Fibroblast of pulmonary artery (primary cell): Measurements from ENCODE around the gene STK31.
"Not testable (repeated sequence)": the region's sequence is repeated elsewhere in the genome, so short reads cannot be mapped to it uniquely, and the experiment has no call there.

Experiments
- DNase-seq: peaks from one replicate; pipeline ENCODE4 v3.0.0-alpha.2; 2010; ENCODE audit warnings: low read depth
- H3K4me3 ChIP-seq: replicated peaks from 2 replicates; pipeline ENCODE4 v1.5.1; 2011; ENCODE audit warnings: low read depth, mild to moderate bottlenecking, control low read depth, low read length, moderate library complexity
- TF ChIP-seq, protein P1 (sequence below): IDR thresholded peaks from 2 replicates; pipeline ENCODE4 v1.5.1; 2011; ENCODE audit warnings: mild to moderate bottlenecking, control low read depth, low read length, inconsistent platforms; ENCODE audit errors: missing control alignments

STK31 gene

DNA sequence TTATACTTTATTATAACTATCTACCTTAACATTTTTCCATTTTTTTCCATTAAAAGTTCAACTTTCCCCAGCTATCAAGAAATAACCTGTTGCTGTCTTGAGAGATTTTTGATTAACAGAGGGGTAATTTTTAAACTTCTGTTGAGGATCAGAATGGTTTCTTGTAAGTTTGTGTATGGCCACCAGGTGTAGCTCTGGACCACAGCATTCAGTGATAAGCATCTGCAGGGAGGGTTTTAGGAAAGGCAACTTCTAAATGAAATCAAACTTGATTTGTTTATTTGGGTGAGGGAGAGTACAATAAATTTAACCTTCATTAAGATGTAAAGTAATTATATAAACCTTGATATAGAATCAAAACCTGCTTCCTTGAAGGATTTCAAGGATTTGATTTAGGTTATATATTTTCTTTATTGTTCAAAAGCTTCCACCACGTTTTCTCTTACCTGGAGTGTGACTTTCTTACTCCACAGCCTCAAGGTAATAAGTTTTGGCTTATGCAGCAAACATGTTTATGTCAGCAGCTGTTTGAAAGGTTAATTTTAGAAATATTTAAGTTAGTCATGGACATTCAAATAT, 153.3 kb downstream of the STK31 start:
- DNase-seq, result peak; percentile 67
- H3K4me3 ChIP-seq, result no peak overlapping the region
- TF ChIP-seq, protein P1, sequence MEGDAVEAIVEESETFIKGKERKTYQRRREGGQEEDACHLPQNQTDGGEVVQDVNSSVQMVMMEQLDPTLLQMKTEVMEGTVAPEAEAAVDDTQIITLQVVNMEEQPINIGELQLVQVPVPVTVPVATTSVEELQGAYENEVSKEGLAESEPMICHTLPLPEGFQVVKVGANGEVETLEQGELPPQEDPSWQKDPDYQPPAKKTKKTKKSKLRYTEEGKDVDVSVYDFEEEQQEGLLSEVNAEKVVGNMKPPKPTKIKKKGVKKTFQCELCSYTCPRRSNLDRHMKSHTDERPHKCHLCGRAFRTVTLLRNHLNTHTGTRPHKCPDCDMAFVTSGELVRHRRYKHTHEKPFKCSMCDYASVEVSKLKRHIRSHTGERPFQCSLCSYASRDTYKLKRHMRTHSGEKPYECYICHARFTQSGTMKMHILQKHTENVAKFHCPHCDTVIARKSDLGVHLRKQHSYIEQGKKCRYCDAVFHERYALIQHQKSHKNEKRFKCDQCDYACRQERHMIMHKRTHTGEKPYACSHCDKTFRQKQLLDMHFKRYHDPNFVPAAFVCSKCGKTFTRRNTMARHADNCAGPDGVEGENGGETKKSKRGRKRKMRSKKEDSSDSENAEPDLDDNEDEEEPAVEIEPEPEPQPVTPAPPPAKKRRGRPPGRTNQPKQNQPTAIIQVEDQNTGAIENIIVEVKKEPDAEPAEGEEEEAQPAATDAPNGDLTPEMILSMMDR, result peak; percentile 73

DNA sequence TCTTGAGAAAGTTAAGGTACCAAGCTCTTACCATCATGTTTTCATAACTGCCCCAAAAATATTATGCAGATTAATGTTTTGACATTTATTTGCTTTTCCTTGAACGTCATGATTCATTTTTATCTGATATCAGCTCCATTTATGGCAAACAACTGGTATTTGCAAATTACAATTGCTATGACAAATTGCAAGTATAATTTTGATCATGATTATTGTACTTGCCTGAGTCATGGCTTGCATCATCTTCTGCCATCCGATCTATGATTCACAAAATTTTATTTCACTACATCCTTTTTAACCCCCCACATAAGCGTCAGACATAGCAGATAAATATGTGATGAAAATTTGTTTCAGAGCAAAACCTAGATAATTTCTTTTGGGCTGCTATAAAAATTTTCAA, 155.0 kb downstream of the STK31 start:
- no peak overlapping the region for H3K4me3 ChIP-seq
- TF ChIP-seq, protein P1, result no peak
- peak; percentile 86 for DNase-seq

DNA sequence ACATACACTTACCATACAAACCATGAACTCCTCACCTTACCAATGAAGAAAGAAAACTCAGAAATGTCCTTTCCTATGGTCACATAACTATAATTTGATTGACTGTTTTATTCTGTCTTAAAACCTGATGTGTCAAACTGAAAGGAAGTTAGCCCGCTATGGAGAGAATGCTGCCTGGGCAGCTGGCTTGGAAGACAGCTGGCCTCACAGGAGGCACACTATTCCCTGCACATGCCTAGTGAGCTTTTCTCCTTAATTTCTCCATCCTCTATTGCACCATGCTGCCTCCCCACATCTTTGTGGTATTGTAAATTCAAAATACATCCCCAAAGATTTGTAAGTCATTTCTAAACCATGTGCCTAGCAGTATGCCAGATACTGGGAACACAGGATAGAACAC, 163.3 kb downstream of the STK31 start:
- no peak overlapping the region for H3K4me3 ChIP-seq
- TF ChIP-seq, protein P1, result no peak
- DNase-seq, result no peak

DNA sequence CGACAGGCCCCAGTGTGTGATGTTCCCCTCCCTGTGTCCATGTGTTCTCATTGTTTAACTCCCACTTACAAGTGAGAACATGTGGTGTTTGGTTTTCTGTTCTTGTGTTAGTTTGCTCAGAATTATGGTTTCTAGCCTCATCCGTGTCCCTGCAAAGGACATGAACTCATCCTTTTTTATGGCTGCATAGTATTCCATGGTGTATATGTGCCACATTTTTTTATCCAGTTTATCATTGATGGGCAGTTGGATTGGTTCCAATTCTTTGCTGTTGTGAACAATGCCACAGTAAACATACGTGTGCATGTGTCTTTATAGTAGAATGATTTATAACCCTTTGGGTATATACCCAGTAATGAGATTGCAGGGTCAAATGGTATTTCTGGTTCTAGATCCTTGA, 166.5 kb downstream of the STK31 start:
- H3K4me3 ChIP-seq, result not testable (repeated sequence)

More for the DNA sequence above, 166.5 kb downstream of the STK31 start:
- not testable (repeated sequence) for DNase-seq
